Measurements from ENCODE around the gene WWC2. TPM values are rescaled to one million over a fixed set of nuclear protein-coding genes. Genes with fewer than 3 reads are reported as not detected.
A peak's percentile ranks its signal among the peaks of the same experiment; 100 is the strongest.

Gene WWC2
- total RNA-seq, 6 experiments from 2014 or later = 86.3 to 114 (median 95.2) TPM

DNA sequence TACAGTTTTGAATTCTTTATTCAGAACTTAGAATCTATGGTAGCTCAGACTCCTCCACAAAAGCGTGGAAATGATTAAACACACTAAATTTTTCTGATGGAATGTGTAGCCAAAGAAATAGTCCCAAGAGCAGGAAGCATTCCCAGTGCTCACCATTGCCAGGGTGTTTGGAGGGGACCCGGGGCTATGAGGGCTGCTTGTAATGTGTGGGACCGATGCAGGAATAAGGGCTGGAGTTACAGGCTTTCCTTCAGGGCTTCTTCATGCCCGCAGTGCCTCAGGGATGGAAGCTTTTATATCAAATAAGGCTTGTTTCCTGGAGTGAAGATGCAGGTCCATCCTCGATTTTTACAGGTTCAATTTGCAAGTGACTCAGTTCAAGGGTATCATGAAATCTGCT, 25.8 kb downstream of the WWC2 start:
- Mint-ChIP-seq H3K36me3 (ENCODE audit: low read depth) (no peaks in the 10 kb centered on the region), H3K4me1 (ENCODE audit: low read depth) (peaks cover 63% of the 10 kb centered on the region), H3K9me3 (no peaks in the 10 kb centered on the region), H3K4me3 (no peak overlapping the region), H3K27ac (no peak overlapping the region), H3K27me3 (ENCODE audit: insufficient read depth) (peaks cover 2% of the 10 kb centered on the region)
- TF ChIP-seq CTCF (IDR thresholded peaks at IDR 0.05) = no peak
- no peak for DNase-seq

DNA sequence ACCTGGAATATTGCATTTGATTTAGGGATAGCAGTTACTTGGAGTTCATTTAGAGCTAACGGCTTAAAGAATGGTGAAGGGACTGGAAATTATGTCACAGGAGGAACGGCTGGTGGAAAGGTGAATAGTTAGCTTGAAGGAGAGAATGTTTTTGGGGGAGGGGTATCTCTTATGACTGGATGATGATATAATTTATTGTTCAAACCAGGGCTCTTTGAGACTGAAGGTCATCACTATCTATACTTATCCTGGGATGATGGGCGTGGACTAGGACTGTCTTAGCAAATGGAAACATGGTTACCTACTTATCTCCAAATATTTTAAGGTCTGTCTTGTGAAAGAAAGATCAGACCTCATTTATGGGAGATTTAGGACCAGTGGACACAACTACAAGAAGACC, 30.1 kb downstream of the WWC2 start:
- Mint-ChIP-seq H3K9me3 (no peaks in the 10 kb centered on the region), H3K4me3 (no peak overlapping the region), H3K4me1 (ENCODE audit: low read depth) (peaks cover 80% of the 10 kb centered on the region), H3K36me3 (ENCODE audit: low read depth) (no peaks in the 10 kb centered on the region), H3K27ac (no peak overlapping the region), H3K27me3 (ENCODE audit: insufficient read depth) (peaks cover 3% of the 10 kb centered on the region)
- DNase-seq = no peak
- TF ChIP-seq CTCF (IDR thresholded peaks at IDR 0.05) = no peak

DNA sequence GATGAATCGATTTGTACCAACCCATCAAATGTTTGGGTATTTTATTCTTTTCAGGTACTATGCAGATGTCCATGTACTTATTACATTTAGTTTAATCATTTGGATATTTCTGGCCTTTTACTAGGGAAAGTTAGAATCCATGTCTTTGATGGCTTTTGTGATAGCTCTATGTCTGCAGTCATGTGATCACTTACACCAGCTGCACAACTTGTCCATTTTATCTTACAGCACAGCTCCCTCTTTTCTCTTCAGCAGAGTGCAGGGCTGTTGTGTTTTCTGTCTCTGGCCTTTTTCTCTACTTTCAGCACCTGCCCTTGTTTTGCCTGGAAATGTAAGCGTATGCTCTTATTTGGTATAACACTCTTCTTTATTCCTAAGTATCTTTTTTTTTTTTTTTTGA, 30.6 kb downstream of the WWC2 start:
- Mint-ChIP-seq H3K27ac (no peak overlapping the region), H3K36me3 (ENCODE audit: low read depth) (no peaks in the 10 kb centered on the region), H3K27me3 (ENCODE audit: insufficient read depth) (peaks cover 3% of the 10 kb centered on the region), H3K9me3 (no peaks in the 10 kb centered on the region), H3K4me1 (ENCODE audit: low read depth) (peaks cover 80% of the 10 kb centered on the region), H3K4me3 (no peak overlapping the region)
- DNase-seq = no peak
- no peak for TF ChIP-seq CTCF (IDR thresholded peaks at IDR 0.05)

GRCh38 chr4:183130328-183131155, 31.5 kb downstream of the WWC2 start:
- H3K4me3 Mint-ChIP-seq = peak overlapping the region; percentile 9; the same call in 1 of the 2 replicates
- peaks cover 78% of the 10 kb centered on the region for H3K4me1 Mint-ChIP-seq (ENCODE audit: low read depth)
- no peak for DNase-seq
- H3K27me3 Mint-ChIP-seq (ENCODE audit: insufficient read depth) = peaks cover 3% of the 10 kb centered on the region
- TF ChIP-seq CTCF (IDR thresholded peaks at IDR 0.05) = no peak
- H3K27ac Mint-ChIP-seq = peak overlapping the region; percentile 19; the same call in 1 of the 2 replicates
- H3K36me3 Mint-ChIP-seq (ENCODE audit: low read depth) = no peaks in the 10 kb centered on the region
- H3K9me3 Mint-ChIP-seq = no peaks in the 10 kb centered on the region

DNA sequence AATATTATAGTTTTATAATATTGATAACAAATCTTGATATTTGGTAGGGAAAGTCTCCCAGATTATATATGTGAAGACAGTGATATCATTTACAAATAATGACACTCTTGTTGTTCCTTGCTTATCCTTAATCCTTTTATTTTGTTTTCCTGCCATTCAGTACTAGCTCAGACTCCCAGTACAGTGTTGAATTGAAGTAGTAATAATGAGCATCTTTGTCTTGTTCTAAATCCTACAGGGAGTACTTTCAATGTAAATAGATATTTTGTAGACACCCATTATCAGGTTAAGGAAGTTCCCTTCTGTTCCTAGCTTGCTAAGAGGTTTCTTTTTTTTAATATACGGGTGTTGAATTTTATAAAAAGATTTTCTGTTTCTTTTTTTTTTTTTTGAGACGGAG, 33.0 kb downstream of the WWC2 start:
- H3K27me3 Mint-ChIP-seq (ENCODE audit: insufficient read depth) = peaks cover 3% of the 10 kb centered on the region
- DNase-seq = no peak
- H3K27ac Mint-ChIP-seq = no peak overlapping the region
- TF ChIP-seq CTCF (IDR thresholded peaks at IDR 0.05) = no peak
- H3K4me3 Mint-ChIP-seq = no peak overlapping the region
- no peaks in the 10 kb centered on the region for H3K9me3 Mint-ChIP-seq
- peaks cover 83% of the 10 kb centered on the region for H3K4me1 Mint-ChIP-seq (ENCODE audit: low read depth)
- H3K36me3 Mint-ChIP-seq (ENCODE audit: low read depth) = peaks cover 12% of the 10 kb centered on the region

Data from HFFc6 (cell line).